Measurements from ENCODE around the gene PACSIN2.

Gene PACSIN2

GRCh38 chr22:42834177-42834949, 180.6 kb downstream of the PACSIN2 start:
- TF ChIP-seq SIN3A (IDR thresholded peaks at IDR 0.05; ENCODE audit: borderline replicate concordance, insufficient read depth, low read length): no peak
- no peak for TF ChIP-seq FOXP2 (optimal IDR thresholded peaks at IDR 0.05; ENCODE audit: borderline replicate concordance, extremely low read depth, extremely low read length, insufficient read depth)
- no peak for TF ChIP-seq TAF1 (IDR thresholded peaks at IDR 0.05; ENCODE audit: borderline replicate concordance, insufficient read depth, low read length)
- TF ChIP-seq REST (IDR thresholded peaks at IDR 0.05; ENCODE audit: insufficient read depth in 1 of 2, low read depth in 2 of 2, low read length in 2 of 2): no peak
- no peak for TF ChIP-seq POLR2AphosphoS5 (IDR thresholded peaks at IDR 0.05; ENCODE audit: low read depth, low read length)

- TF ChIP-seq POLR2AphosphoS5 (IDR thresholded peaks at IDR 0.05; ENCODE audit: low read depth, low read length) (no peak), FOXP2 (optimal IDR thresholded peaks at IDR 0.05; ENCODE audit: borderline replicate concordance, extremely low read depth, extremely low read length, insufficient read depth) (no peak), SIN3A (IDR thresholded peaks at IDR 0.05; ENCODE audit: borderline replicate concordance, insufficient read depth, low read length) (no peak), REST (IDR thresholded peaks at IDR 0.05; ENCODE audit: insufficient read depth in 1 of 2, low read depth in 2 of 2, low read length in 2 of 2) (no peak), TAF1 (IDR thresholded peaks at IDR 0.05; ENCODE audit: borderline replicate concordance, insufficient read depth, low read length) (no peak)
These were observed 181.8 kb downstream of the PACSIN2 start for GRCh38 chr22:42833104-42833503.

- TF ChIP-seq FOXP2 (optimal IDR thresholded peaks at IDR 0.05; ENCODE audit: borderline replicate concordance, extremely low read depth, extremely low read length, insufficient read depth) (no peak), SIN3A (IDR thresholded peaks at IDR 0.05; ENCODE audit: borderline replicate concordance, insufficient read depth, low read length) (no peak), POLR2AphosphoS5 (IDR thresholded peaks at IDR 0.05; ENCODE audit: low read depth, low read length) (no peak), REST (IDR thresholded peaks at IDR 0.05; ENCODE audit: insufficient read depth in 1 of 2, low read depth in 2 of 2, low read length in 2 of 2) (no peak), TAF1 (IDR thresholded peaks at IDR 0.05; ENCODE audit: borderline replicate concordance, insufficient read depth, low read length) (no peak)
These were observed 183.2 kb downstream of the PACSIN2 start for GRCh38 chr22:42831712-42832111.

GRCh38 chr22:42830161-42830560, 184.8 kb downstream of the PACSIN2 start:
- no peak for TF ChIP-seq TAF1 (IDR thresholded peaks at IDR 0.05; ENCODE audit: borderline replicate concordance, insufficient read depth, low read length)
- TF ChIP-seq FOXP2 (optimal IDR thresholded peaks at IDR 0.05; ENCODE audit: borderline replicate concordance, extremely low read depth, extremely low read length, insufficient read depth): no peak
- TF ChIP-seq SIN3A (IDR thresholded peaks at IDR 0.05; ENCODE audit: borderline replicate concordance, insufficient read depth, low read length): no peak
- TF ChIP-seq POLR2AphosphoS5 (IDR thresholded peaks at IDR 0.05; ENCODE audit: low read depth, low read length): no peak
- TF ChIP-seq REST (IDR thresholded peaks at IDR 0.05; ENCODE audit: insufficient read depth in 1 of 2, low read depth in 2 of 2, low read length in 2 of 2): no peak

All from PFSK-1 (cell line).